Body of pancreas (tissue), 4 donors: ENCODE measurements around the gene RAD54L.

Experiments used
- POLR2A ChIP-seq, 3 donors: fragments of 450-650 bp; IDR thresholded peaks; one replicate each; pipeline ENCODE4 v1.6.1; 2016; ENCODE audit warnings: antibody characterized with exemption in 3 of 3, mild to moderate bottlenecking in 2 of 3
- TF ChIP-seq, protein P1 (sequence below), 7 experiments: fragments of 450-650 bp in 4 of 7; fragments of 200-600 bp in 3 of 7; sonication (generic) in 3 of 7; IDR thresholded peaks; one replicate each; pipeline ENCODE4 v1.5.1; 2016 to 2019; ENCODE audit warnings: antibody characterized with exemption in 7 of 7

DNA sequence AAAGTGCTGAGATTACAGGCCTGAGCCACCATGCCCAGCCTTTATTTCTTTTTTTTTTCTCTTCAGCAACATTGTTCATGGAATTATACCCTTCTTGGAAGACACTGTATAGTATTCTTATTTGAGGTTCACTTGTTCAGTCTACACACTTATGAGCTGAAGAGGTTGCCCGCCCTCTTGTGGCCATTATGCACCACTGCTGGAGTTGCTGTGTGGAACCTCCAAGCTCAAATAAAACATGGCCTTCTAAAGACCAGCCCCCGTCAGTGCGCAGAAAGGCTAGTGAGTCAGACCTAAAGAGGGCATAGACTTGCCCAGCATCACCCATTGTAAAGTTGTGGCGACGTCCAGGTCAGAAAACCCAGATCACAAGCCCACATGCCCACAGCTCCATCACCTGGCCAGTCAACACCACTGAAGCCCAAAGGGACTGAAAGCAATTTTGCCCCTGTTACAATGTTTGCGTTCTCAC is 24.1 kb upstream of the RAD54L start:
- TF ChIP-seq, protein P1, sequence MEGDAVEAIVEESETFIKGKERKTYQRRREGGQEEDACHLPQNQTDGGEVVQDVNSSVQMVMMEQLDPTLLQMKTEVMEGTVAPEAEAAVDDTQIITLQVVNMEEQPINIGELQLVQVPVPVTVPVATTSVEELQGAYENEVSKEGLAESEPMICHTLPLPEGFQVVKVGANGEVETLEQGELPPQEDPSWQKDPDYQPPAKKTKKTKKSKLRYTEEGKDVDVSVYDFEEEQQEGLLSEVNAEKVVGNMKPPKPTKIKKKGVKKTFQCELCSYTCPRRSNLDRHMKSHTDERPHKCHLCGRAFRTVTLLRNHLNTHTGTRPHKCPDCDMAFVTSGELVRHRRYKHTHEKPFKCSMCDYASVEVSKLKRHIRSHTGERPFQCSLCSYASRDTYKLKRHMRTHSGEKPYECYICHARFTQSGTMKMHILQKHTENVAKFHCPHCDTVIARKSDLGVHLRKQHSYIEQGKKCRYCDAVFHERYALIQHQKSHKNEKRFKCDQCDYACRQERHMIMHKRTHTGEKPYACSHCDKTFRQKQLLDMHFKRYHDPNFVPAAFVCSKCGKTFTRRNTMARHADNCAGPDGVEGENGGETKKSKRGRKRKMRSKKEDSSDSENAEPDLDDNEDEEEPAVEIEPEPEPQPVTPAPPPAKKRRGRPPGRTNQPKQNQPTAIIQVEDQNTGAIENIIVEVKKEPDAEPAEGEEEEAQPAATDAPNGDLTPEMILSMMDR (IDR thresholded peaks at IDR 0.05) = peak; percentile 85 to 92 (median 89)
- no peak for TF ChIP-seq POLR2A (IDR thresholded peaks at IDR 0.05)
